Erythroblast (primary cell): Measurements from ENCODE around the gene EFCC1.
A peak's percentile ranks its signal among the peaks of the same experiment; 100 is the strongest.

Experiments used
- DNase-seq, 2 experiments: peaks; one replicate each; lab custom pipeline; 2025; lab: John Stamatoyannopoulos, UW
- GATA1 ChIP-seq: IDR thresholded peaks from 2 replicates; pipeline ENCODE4 v1.6.1; 2011; ENCODE audit warnings: low read depth, mild to moderate bottlenecking, control low read depth, low read length, moderate library complexity
- POLR2A ChIP-seq: IDR thresholded peaks from 2 replicates; pipeline ENCODE4 v1.6.1; 2011; ENCODE audit warnings: mild to moderate bottlenecking, low read length

EFCC1 gene

DNA sequence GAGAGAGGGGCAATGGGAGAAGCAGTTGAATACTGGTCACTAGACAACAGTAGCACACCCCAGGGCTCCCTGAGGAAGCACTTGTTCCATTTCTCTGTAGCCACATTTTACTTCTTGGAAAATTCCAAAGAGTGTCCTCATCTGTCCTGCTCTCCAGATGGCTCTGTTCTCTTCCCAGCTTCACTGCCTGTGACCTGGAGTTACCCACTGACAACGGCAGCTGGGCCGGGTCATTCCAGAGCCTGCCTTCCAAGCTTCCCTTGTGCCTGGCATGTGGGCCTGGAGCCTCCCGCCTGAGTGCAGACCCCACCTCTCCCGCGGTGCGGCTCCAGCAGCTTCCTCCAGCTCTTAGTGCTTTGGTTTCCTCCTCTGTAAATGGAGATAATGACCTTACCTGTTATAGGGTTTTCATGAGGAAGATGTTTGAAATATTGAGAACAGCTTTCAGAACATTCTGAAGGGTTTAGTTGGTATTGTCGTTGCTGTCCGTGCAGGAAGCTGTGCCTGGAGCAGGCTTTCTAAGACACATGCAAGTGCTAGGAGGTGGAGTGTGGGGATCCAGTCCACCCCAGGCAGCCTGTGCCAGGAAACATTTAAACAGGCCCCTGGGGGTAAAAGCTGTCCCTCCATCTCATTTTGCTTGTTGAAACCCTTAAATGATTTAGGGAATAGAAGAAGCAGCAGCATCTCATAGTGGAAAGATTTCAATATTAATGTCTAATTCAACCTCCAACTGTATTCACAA is 24.8 kb downstream of the EFCC1 start:
- no peak for TF ChIP-seq GATA1
- TF ChIP-seq POLR2A: no peak
- no peak for DNase-seq

DNA sequence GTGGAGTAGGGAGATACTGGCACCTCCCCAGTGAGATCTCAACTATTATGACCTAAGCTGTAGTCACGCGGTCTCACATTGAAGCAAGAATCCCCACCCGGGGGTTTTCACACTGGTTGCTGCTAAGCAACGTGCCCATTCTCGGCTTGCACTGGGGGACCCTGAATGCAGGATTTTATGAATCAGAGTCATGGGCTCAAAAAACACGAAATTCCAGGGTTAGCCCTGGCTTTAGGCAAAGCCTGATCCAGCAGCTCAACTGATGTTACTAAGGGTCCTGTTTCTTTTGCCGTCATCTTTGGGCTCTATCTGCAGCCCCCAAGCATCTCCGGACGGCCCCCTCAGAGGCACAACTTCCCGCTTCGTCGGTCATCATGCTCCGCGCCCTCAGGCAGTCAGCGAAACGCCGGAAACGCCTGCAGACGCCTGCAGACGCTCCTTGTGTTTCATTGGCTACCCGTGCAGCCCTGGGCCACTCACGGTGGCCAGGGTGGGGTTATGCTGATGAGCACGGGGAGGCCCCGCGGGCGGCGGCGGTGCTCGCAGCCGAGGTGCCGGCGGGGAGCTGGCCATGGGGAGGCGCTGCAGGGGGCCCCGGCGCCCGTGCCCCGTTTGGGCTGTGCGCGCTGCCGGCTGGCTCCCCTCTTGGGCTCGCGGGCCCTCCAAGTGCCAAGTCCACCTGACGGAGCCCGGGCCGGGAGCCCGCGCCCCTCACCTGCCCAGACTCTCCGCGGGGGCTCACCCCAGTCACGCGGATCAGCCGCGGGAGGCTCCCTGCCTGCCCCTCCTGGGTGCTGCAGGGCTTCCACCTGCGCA is 25.8 kb downstream of the EFCC1 start:
- TF ChIP-seq GATA1: no peak
- TF ChIP-seq POLR2A: peak; percentile 54
- DNase-seq: peak; percentile 94

DNA sequence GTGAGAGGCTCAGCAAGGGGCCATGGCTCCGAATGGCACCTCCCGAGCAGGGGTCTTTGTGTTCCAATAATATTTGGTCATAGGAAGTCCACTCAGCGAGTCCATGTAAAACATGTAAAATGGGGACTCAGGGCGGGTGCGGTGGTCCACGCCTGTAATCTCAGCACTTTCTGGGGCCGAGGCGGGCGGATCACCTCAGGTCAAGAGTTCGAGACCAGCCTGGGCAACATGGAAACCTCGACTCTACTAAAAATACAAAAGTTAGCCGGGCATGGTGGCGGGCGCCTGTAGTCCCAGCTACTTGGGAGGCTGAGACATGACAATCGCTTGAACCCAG is 26.4 kb downstream of the EFCC1 start:
- no peak for DNase-seq
- TF ChIP-seq GATA1: no peak
- TF ChIP-seq POLR2A: no peak

DNA sequence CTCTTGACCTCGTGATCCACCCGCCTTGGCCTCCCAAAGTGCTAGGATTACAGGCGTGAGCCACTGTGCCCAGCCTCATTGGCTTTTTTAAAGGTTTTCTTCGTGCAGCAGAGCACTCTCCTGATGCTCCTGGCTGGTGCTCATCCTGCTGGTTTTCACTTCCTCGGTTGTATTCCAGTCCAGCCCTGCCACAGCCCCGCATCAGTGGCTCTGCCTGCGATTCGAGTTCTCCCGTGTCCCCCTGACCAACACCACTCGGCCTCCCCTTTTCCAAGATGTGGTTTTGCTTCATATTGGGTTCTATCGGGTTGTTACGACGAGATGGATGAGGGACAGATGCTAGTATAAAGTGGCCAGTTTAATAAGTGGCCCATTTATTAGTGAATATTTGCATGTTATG is 27.8 kb downstream of the EFCC1 start:
- no peak for DNase-seq
- TF ChIP-seq GATA1: no peak
- no peak for TF ChIP-seq POLR2A

DNA sequence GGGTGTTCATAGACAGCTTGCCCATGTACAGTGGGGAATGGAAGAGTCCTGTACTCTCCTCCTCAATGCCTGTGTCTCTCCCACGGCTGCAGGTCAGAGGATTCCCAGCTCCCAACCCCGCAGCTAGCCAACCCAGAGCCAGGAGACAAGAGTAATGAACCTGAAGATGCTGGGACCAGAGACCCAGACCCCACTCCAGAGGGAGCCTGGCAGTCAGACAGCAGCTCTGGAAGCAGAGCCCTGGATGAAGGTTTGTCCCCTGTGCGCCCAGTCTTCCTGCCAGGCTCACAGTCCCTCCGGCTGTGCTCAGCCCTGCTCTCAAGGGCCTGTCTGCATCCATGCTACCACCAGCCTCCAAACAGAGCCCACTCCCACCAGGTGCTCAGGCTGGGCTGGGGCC is 29.5 kb downstream of the EFCC1 start:
- no peak for DNase-seq
- no peak for TF ChIP-seq GATA1
- TF ChIP-seq POLR2A: no peak

DNA sequence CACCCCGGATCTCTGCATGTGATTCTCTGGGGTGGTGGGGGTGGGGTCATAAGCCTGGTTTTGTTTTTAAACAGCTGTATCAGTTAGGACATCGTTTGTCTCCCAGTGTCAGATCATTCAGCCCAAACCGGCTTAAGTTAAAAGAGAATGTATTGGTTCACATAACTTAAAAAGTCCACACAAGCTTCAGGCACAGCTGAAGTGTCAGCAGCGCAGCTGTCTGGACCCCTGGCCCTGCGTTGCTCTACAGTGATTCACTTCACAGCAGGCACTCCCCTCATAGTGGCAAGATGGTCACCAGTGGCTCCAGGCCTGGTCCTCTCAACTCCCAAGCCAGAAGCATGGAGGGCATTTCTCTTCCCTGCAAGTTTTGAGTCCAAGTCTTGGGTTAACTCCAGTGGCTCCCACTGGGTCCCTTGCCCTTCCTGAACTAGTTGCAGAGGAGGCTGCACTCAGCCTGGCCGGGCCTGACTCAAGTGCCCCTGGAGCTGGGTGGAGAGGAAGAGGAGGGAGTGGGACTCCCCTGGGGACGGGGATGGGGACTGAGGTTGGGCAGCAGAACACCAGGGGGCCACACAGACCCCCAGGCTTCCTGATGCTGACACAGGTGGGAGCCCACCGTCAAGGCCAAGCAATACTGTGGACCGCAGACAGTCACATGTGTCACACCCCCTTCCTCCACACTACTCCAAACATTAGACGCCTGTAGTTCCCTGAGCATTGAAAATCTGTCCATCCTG is 30.5 kb downstream of the EFCC1 start:
- TF ChIP-seq GATA1 (no peak), POLR2A (no peak)
- no peak for DNase-seq

DNA sequence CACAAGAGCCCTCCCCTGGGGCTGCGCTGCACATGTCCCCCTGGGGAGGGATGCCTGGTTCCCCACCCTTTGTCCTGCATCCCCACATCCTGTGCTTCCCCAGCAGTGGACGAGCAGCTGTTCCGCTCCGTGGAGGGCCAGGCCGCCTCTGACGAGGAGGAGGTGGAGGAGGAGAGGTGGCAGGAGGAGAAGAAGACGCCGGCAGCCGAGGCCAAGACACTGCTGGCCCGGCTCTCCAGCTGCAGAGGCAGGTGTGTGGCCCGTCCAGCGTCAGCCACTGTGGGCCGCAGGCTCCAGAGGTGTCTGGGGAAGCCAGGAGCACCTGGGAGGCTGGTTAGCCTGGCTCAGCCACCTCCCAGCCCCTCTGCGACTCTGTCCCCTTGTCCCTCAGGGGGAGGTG is 31.6 kb downstream of the EFCC1 start:
- TF ChIP-seq GATA1: no peak
- no peak for TF ChIP-seq POLR2A
- no peak for DNase-seq

DNA sequence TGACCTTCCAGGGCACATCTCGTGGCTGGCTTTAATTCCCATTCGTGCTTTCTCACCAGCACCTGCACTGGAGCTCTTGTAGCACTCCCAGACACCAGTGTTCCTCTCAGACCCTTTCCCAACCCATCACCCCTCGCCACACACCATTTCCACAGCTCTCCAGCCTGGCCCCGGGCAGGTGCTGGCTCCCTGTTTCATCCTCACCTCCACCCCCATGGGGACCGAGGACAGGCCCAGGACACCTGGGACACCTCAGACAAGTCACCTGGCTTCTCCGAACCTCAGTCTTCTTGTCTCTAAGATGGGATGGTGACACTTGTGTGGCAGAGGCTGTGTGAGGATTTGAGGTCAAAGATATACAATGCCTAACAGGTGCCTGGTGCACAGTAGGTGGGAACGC is 32.0 kb downstream of the EFCC1 start:
- DNase-seq: no peak
- TF ChIP-seq POLR2A (no peak), GATA1 (no peak)

DNA sequence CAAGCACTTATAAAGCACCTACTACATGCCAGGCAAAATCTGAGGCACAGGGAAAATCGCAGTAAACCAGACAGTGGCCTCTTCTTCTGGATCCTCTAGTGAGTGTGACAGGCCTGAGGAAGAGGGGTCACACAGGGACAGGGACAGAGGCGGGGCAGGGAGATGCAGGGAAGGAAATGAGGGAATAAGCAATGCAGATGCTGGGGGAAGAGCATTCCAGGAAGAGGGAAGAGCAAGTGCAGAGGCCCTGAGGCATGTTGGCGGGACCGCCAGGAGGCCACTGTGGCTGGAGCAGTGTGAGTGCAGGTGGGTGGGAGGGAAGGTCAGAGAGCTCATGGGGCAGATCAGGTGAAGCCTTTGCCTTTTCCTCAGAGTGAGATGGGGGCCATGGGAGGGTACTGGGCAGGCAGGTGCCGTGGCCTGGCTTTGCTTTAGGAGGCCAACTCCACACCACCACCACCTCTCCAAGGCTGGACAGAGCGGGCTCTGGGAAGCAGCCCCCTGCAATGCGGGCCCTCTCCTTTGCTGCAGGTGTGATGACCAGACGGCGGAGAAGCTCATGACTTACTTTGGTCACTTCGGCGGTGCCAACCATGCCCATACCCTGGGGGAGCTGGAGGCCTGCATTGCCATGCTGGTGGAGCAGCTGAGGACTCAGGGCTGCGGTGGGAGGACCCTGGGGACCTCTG is 32.7 kb downstream of the EFCC1 start:
- DNase-seq: no peak
- TF ChIP-seq POLR2A (no peak), GATA1 (no peak)

DNA sequence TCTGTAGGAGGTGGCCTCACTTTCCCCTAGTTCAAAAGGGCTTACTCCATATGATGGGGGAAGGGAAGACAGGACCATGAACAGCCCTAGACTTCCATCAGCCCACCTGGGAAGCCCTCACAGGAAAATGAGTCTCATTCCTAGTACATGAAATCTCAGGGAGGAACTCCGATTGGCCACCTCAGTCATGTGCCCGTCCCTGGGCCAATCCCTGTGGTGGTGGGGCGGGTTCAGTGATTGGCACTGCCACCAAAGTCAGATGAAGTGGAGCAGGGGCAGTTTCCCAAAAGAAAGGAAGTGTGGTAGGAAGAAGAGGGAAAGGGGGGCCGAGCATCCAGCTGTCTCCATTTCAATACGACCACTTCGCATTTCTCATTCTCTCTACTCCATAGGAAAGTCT is 33.5 kb downstream of the EFCC1 start:
- TF ChIP-seq POLR2A (no peak), GATA1 (no peak)
- DNase-seq: no peak

DNA sequence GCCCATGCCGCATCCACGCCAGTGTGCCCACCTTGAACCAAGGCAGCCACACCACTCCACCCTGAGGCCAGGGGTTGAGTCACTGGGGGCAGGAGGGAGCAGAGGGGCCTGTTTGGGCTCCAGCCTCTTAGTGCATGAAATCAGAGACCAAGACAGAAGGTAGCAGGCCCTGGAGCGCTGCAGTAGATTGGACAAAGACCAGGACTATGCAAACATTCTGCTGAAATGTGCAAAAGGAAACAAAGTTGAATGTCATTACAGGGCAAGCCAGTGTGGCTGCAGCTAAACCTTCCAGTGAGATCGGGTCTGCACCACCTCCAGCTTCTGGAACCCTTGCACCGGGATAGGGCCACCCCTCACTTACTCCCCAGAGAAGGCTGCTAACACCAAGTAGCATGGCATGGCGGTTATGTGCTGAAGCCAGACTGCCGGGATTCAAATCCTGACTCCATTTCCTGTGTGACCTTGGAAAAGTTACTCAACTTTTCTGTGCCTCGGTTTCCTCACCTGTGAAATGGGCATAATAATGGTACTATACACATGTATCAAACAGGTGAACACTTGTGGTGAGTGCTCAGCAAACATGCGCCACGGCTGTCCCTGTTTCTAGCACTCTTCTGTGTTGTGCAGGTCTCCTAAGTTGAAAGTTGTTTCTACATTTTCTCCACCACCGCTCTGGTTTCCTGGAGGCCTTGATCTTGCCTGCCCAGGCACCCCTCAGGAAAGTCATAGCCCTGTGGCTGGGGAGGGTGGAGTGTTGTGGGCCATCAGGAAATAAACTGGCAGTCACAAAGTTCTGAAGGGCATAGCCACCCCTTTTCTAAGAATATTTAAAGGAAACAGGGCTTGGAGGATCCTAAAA is 34.5 kb downstream of the EFCC1 start:
- no peak for DNase-seq

DNA sequence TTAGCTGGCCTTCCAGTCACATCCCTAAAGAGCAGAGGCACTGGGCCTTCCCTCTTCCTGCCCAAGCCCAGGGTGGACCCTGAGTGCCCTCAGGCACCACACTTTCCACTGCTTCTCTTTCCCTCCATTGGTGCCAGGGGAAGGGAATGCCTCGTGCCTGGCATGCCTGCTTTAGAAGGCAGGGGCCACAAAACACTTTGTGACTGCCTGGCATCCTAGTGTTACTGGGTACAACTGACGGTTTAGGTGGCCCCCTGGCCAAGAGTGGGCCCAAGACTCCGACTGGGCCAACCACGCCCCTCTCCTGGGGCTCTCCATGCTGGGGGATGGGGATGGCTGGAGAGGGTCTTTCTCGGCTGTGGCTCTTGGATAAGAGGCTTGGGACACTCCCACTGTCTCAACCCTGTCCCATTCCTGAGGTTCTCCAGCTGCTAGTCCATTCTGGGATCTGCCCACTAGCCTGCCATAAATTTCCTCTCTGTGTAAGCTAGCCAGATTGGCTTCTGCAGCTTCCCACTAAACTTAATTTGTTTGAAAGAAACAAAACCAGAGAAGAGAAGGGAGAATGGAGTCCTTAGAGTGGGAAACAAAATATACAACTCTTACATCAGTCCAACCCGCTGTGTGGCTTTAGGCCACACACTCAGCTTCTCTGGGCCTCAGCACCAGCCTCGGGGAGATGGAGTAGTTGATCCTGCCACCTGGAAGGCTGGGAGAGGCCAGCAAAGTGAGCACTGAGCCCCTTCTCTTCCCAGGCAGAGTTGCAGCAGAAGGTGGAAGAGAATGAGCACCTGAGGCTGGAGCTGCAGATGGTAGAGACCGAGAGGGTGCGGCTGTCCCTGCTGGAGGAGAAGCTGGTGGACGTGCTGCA is 35.4 kb downstream of the EFCC1 start:
- DNase-seq: no peak
- no peak for TF ChIP-seq POLR2A
- TF ChIP-seq GATA1: no peak

More for the DNA sequence above, 34.5 kb downstream of the EFCC1 start:
- TF ChIP-seq POLR2A (no peak), GATA1 (no peak)
